GM12891 (cell line): Measurements from ENCODE around the gene HDAC4.
A peak's percentile ranks its signal among the peaks of the same experiment; 100 is the strongest.

ENCODE experiments used
- DNase-seq: peaks from one replicate; pipeline ENCODE4 v3.0.0; 2011; ENCODE audit warnings: low spot score; ENCODE audit not compliant: insufficient read length
- FAIRE-seq: peaks from 2 replicates; lab custom pipeline; 2011; peaks lifted over from hg19 to GRCh38; lab: Jason Lieb, UNC
- PAX5 ChIP-seq: IDR thresholded peaks from 2 replicates; pipeline ENCODE4 v1.6.1; 2011; ENCODE audit warnings: low read length, moderate library complexity, mild to moderate bottlenecking; ENCODE audit not compliant: insufficient read depth, severe bottlenecking
- POLR2A ChIP-seq: IDR thresholded peaks from 2 replicates; pipeline ENCODE4 v1.6.1; 2011; ENCODE audit warnings: low read depth, low read length, control low read depth
- POLR2AphosphoS5 ChIP-seq: IDR thresholded peaks from 2 replicates; pipeline ENCODE4 v1.6.1; 2011; ENCODE audit warnings: low read depth, low read length, control low read depth
- POU2F2 ChIP-seq: IDR thresholded peaks from 2 replicates; pipeline ENCODE4 v1.6.1; 2011; ENCODE audit warnings: low read depth, mild to moderate bottlenecking, control low read depth, low read length, moderate library complexity
- SPI1 ChIP-seq: IDR thresholded peaks from 2 replicates; pipeline ENCODE4 v1.6.1; 2011; ENCODE audit warnings: low read depth, low read length, control low read depth
- TAF1 ChIP-seq: IDR thresholded peaks from 2 replicates; pipeline ENCODE4 v1.6.1; 2011; ENCODE audit warnings: low read depth, low read length, control low read depth

The HDAC4 gene

GRCh38 chr2:239062743-239063142 lies 338.1 kb downstream of the HDAC4 start:
- TF ChIP-seq POLR2A (no peak), TAF1 (no peak), SPI1 (no peak), PAX5 (no peak)
- DNase-seq (no peak), FAIRE-seq (no peak)

DNA sequence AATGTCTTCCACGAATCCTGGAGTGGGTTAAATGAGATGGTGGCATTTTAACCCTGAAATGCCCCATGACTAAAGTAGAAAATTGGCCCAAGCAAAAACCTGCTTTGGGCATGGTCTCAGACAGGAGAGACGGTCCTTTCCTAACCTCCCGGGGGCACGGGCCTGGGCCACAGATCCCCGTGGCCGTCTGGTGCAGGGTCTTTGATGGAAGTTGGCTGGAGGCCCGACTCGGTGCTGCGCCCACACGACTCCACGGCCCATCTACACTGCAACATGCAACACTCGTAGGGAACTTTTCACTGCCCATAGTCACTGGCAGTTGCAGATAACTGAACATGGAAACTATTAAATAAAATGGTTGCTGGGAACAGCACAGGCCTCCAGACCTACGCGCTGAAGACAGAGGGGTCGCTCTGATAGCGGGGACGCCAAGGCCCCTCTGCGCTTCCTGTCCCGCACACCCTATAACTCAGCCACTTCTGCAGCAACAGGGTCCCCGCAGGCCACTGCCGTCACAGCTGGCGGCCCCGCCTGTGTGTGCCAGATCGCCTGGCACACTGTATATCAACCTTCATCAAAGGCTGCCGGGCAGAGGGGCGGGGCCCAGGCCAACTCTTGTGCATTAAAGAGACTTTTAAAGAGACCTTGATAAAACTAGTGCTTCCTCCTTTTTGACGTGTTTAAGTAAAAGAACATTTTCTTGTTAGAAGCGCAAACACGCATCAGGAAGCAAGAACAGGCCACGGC lies 338.8 kb downstream of the HDAC4 start:
- no peak for DNase-seq
- FAIRE-seq = no peak

GRCh38 chr2:239061121-239061666 lies 339.6 kb downstream of the HDAC4 start:
- peak; percentile 68 for FAIRE-seq
- TF ChIP-seq PAX5 (no peak), TAF1 (no peak), POU2F2 (no peak), POLR2AphosphoS5 (no peak), SPI1 (no peak), POLR2A (no peak)
- DNase-seq = no peak

More for the DNA sequence above, 338.8 kb downstream of the HDAC4 start:
- TF ChIP-seq PAX5 (no peak), POLR2A (no peak), POU2F2 (no peak)

DNA sequence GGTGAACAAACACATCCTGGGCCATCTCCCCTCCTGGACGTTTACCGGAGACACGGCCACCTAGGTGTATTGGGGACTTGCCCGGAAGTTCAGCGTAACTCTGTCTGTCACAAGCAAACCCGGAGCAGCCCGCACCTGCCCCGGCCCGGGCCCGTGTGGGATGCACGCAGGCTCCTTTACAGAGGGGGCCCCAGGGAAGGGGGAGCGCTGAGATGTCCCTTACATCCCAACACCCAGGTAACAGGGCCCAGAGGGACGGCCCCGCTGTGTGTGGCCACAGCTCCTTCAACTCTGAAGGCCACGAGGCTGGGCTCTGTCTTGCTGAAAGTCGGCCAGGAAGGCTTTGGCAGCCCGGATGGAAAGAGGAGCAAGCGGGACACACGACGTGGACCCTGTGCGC lies 340.1 kb downstream of the HDAC4 start:
- DNase-seq = no peak
- TF ChIP-seq SPI1 = no peak
- TF ChIP-seq POU2F2 = no peak
- TF ChIP-seq POLR2A = no peak
- TF ChIP-seq POLR2AphosphoS5 = no peak
- no peak for TF ChIP-seq PAX5
- no peak for TF ChIP-seq TAF1
- no peak for FAIRE-seq

DNA sequence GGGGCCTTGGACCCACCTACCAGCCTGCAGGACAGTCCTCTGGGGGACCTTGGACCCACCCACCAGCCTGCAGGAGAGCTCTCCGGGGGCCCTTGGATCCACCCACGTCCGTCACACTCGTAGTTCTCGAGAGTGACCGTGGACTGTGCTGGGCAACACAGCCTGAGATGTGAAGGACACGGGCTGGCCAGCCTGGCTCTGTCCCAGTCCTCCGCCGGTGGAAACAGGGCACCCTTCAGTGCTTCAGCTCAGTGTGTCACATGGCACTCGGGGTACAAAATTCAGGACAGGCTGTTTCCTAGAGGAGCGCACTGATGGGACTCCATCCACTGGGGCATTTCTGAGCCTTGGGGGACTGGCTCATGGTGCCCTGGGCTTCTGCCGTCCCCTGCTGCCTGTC lies 341.0 kb downstream of the HDAC4 start:
- no peak for FAIRE-seq
- no peak for TF ChIP-seq PAX5
- TF ChIP-seq POLR2A = no peak
- no peak for DNase-seq

GRCh38 chr2:239058766-239059165 lies 342.1 kb downstream of the HDAC4 start:
- no peak for TF ChIP-seq TAF1
- no peak for TF ChIP-seq POLR2A
- TF ChIP-seq SPI1 = no peak
- TF ChIP-seq PAX5 = no peak
- TF ChIP-seq POLR2AphosphoS5 = no peak
- FAIRE-seq (no peak), DNase-seq (no peak)

GRCh38 chr2:239057533-239057932 lies 343.3 kb downstream of the HDAC4 start:
- DNase-seq (no peak), FAIRE-seq (no peak)
- TF ChIP-seq TAF1 (no peak), SPI1 (no peak), POLR2AphosphoS5 (no peak), POU2F2 (no peak), PAX5 (no peak), POLR2A (no peak)

GRCh38 chr2:239056611-239057010 lies 344.2 kb downstream of the HDAC4 start:
- TF ChIP-seq POLR2A = no peak
- TF ChIP-seq POU2F2 = no peak
- no peak for TF ChIP-seq TAF1
- TF ChIP-seq PAX5 = no peak
- no peak for FAIRE-seq
- DNase-seq = no peak

- no peak for TF ChIP-seq POU2F2
- TF ChIP-seq POLR2A = no peak
- no peak for TF ChIP-seq POLR2AphosphoS5
- TF ChIP-seq TAF1 = no peak
- FAIRE-seq (no peak), DNase-seq (no peak)
Measured at GRCh38 chr2:239055756-239056493, 344.9 kb downstream of the HDAC4 start.

GRCh38 chr2:239054921-239055320 lies 345.9 kb downstream of the HDAC4 start:
- TF ChIP-seq PAX5 (no peak), POLR2AphosphoS5 (no peak), SPI1 (no peak), POU2F2 (no peak), POLR2A (no peak)
- FAIRE-seq = no peak
- no peak for DNase-seq
